CD4-positive, alpha-beta T cell treated with Interleukin-17A for 1 hour (primary cell): ENCODE measurements around the gene TRIM41.
"Not testable (repeated sequence)": the region's sequence is repeated elsewhere in the genome, so short reads cannot be mapped to it uniquely, and the experiment has no call there.

Experiments
- DNase-seq: peaks from one replicate; pipeline ENCODE4 v3.0.0-alpha.2; 2020

Gene TRIM41

GRCh38 chr5:181223058-181223728 is at the start of gene TRIM41:
TRIM41 (plus strand) TSS chr5:181223281; CDS start chr5:181224000, 719 bp downstream.
- peak; percentile 98 for DNase-seq

- peak; percentile 65 for DNase-seq
These were observed 49.4 kb upstream of the TRIM41 start for GRCh38 chr5:181173420-181174342.

GRCh38 chr5:181176254-181176952 is 46.7 kb upstream of the TRIM41 start:
- DNase-seq = no peak

- DNase-seq = not testable (repeated sequence)
These were observed 45.5 kb upstream of the TRIM41 start for GRCh38 chr5:181177559-181177958.

GRCh38 chr5:181181650-181182565 is 41.2 kb upstream of the TRIM41 start:
- DNase-seq = peak; percentile 83

- no peak for DNase-seq
These were observed 40.4 kb upstream of the TRIM41 start for GRCh38 chr5:181182651-181183050.

- no peak for DNase-seq
These were observed 38.2 kb upstream of the TRIM41 start for GRCh38 chr5:181184845-181185216.

- DNase-seq = no peak
These were observed 37.5 kb upstream of the TRIM41 start for GRCh38 chr5:181185560-181185959.

GRCh38 chr5:181186022-181186421 is 37.1 kb upstream of the TRIM41 start:
- DNase-seq = no peak

GRCh38 chr5:181186986-181187499 is 36.0 kb upstream of the TRIM41 start:
- DNase-seq = peak; percentile 39

GRCh38 chr5:181187500-181188213 is 35.4 kb upstream of the TRIM41 start:
- peak; percentile 70 for DNase-seq

GRCh38 chr5:181188700-181189362 is 34.2 kb upstream of the TRIM41 start:
- peak; percentile 90 for DNase-seq

- DNase-seq = peak; percentile 73
These were observed 33.6 kb upstream of the TRIM41 start for GRCh38 chr5:181189363-181189961.

GRCh38 chr5:181189962-181190710 is 32.9 kb upstream of the TRIM41 start:
- peak; percentile 50 for DNase-seq

GRCh38 chr5:181190711-181191525 is 32.2 kb upstream of the TRIM41 start:
- DNase-seq = peak; percentile 55

- peak; percentile 98 for DNase-seq
These were observed 31.4 kb upstream of the TRIM41 start for GRCh38 chr5:181191526-181192336.

GRCh38 chr5:181192337-181193046 is 30.6 kb upstream of the TRIM41 start:
- DNase-seq = no peak
